PFSK-1 (cell line): ENCODE results near the gene STAT3.

Source experiments
- POLR2AphosphoS5 ChIP-seq: IDR thresholded peaks from 2 replicates; pipeline ENCODE4 v1.6.1; 2012; ENCODE audit warnings: low read depth, mild to moderate bottlenecking, control low read depth, low read length, moderate library complexity
- REST ChIP-seq, 2 experiments: IDR thresholded peaks; 2 replicates each; pipeline versions ENCODE4 v1.6.1 to v1.8.0; 2011 to 2012; ENCODE audit warnings: low read depth in 2 of 2, low read length in 2 of 2, control low read depth in 1 of 2, inconsistent platforms in 1 of 2, mild to moderate bottlenecking in 1 of 2, moderate library complexity in 1 of 2; ENCODE audit not compliant: insufficient read depth in 1 of 2
- TAF1 ChIP-seq: IDR thresholded peaks from 2 replicates; pipeline ENCODE4 v1.6.1; 2012; ENCODE audit warnings: low read length, control low read depth, borderline replicate concordance; ENCODE audit not compliant: insufficient read depth

DNA sequence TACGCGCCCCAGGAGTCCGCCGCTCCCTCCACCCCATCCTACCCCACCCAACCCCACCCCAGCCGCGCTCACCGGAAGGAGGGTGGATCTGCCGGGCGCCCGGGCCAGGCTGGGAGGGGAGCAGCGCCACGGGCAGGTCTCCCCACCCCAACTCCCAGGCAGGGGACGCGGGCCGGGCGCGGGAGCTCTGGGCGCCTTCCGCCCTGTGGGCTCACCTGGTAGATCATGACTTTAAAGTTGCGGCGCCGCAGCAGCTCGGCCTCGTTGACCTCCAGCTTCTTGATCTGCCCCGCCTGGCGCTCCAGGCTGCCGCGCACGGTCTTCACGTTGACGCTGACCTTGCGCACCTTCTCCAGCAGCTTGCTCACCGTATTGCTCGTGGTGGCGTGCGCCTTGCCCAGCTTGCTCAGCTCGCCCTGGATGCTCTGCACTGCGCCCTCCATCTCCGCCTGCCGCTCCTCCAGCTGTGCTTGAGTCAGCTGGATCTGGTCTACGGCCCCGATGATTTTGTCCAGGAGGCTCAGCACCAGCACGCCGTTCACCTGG is 34.2 kb upstream of the STAT3 start:
- no peak for TF ChIP-seq REST (IDR thresholded peaks at IDR 0.05; ENCODE audit: insufficient read depth in 1 of 2, low read depth in 2 of 2, low read length in 2 of 2)
- no peak for TF ChIP-seq TAF1
- TF ChIP-seq POLR2AphosphoS5, result no peak
